H9 (cell line): ENCODE results near the gene PTGDR. TPM values are rescaled to one million over a fixed set of nuclear protein-coding genes. Genes with fewer than 3 reads are reported as not detected.

Experiments used
- DNase-seq: peaks from one replicate; pipeline ENCODE4 v3.0.0-alpha.2; 2017
- H2AFZ ChIP-seq: one replicate; pipeline ENCODE4 v1.6.1; 2013; ENCODE audit warnings: mild to moderate bottlenecking, low read length, control low read depth, moderate library complexity
- H2AK5ac ChIP-seq: 2 replicates; pipeline ENCODE4 v1.6.1; 2013; ENCODE audit warnings: low read length, control low read depth, mixed read lengths; ENCODE audit not compliant: insufficient read length
- H2BK120ac ChIP-seq: one replicate; pipeline ENCODE4 v1.6.1; 2013; ENCODE audit warnings: low read depth, mild to moderate bottlenecking, low read length, control low read depth, inconsistent platforms; ENCODE audit not compliant: poor library complexity, severe bottlenecking
- H2BK12ac ChIP-seq: 2 replicates; pipeline ENCODE4 v1.6.1; 2013; ENCODE audit warnings: low read length, control low read depth, mixed read lengths, low read depth; ENCODE audit not compliant: insufficient read length
- H2BK15ac ChIP-seq: 2 replicates; pipeline ENCODE4 v1.6.1; 2013; ENCODE audit warnings: low read depth, low read length, control low read depth
- H2BK20ac ChIP-seq: one replicate; pipeline ENCODE4 v1.6.1; 2013; ENCODE audit warnings: low read depth, mild to moderate bottlenecking, low read length, control low read depth, inconsistent platforms; ENCODE audit not compliant: poor library complexity, severe bottlenecking
- H2BK5ac ChIP-seq: 2 replicates; pipeline ENCODE4 v1.6.1; 2013; ENCODE audit warnings: low read length, control low read depth, mixed read lengths; ENCODE audit not compliant: insufficient read length
- H3K14ac ChIP-seq: 2 replicates; pipeline ENCODE4 v1.6.1; 2013; ENCODE audit warnings: low read length, control low read depth; ENCODE audit not compliant: insufficient read depth
- H3K18ac ChIP-seq: 2 replicates; pipeline ENCODE4 v1.6.1; 2013; ENCODE audit warnings: low read depth, mild to moderate bottlenecking, mixed read lengths, low read length, control low read depth; ENCODE audit not compliant: insufficient read length
- H3K23ac ChIP-seq: 2 replicates; pipeline ENCODE4 v1.6.1; 2013; ENCODE audit warnings: low read length, control low read depth, mixed read lengths, low read depth; ENCODE audit not compliant: insufficient read length
- H3K23me2 ChIP-seq: 2 replicates; pipeline ENCODE4 v1.6.1; 2013; ENCODE audit warnings: low read depth, mild to moderate bottlenecking, mixed read lengths, low read length, control low read depth; ENCODE audit not compliant: insufficient read length, poor library complexity, severe bottlenecking
- H3K27ac ChIP-seq: 2 replicates; pipeline ENCODE4 v1.5.1; 2013; ENCODE audit warnings: low read length, control low read depth, mixed read lengths, low read depth; ENCODE audit not compliant: insufficient read length
- H3K27me3 ChIP-seq: 2 replicates; pipeline ENCODE4 v1.6.1; 2013; ENCODE audit warnings: low read length, control low read depth, inconsistent platforms; ENCODE audit not compliant: insufficient read depth
- H3K4ac ChIP-seq: 2 replicates; pipeline ENCODE4 v1.6.1; 2013; ENCODE audit warnings: low read depth, mild to moderate bottlenecking, control low read depth, inconsistent platforms, low read length, moderate library complexity
- H3K4me1 ChIP-seq: 2 replicates; pipeline ENCODE4 v1.6.1; 2013; ENCODE audit warnings: low read length, control low read depth, inconsistent platforms; ENCODE audit not compliant: insufficient read depth
- H3K4me2 ChIP-seq: 2 replicates; pipeline ENCODE4 v1.6.1; 2013; ENCODE audit warnings: low read length, control low read depth, mixed read lengths; ENCODE audit not compliant: insufficient read length, insufficient read depth
- H3K56ac ChIP-seq: 2 replicates; pipeline ENCODE4 v1.6.1; 2013; ENCODE audit warnings: low read depth, mild to moderate bottlenecking, mixed read lengths, low read length, control low read depth; ENCODE audit not compliant: insufficient read length
- H3K79me1 ChIP-seq: 2 replicates; pipeline ENCODE4 v1.6.1; 2013; ENCODE audit warnings: low read depth, mild to moderate bottlenecking, moderate library complexity, low read length, control low read depth, inconsistent platforms; ENCODE audit not compliant: insufficient read depth, poor library complexity, severe bottlenecking
- H3K79me2 ChIP-seq: 2 replicates; pipeline ENCODE4 v1.6.1; 2013; ENCODE audit warnings: low read length, control low read depth, inconsistent platforms; ENCODE audit not compliant: insufficient read depth
- H3K9ac ChIP-seq: 2 replicates; pipeline ENCODE4 v1.6.1; 2013; ENCODE audit warnings: low read length, control low read depth, mixed read lengths; ENCODE audit not compliant: insufficient read length; ENCODE audit errors: extremely low read depth
- H3K9me3 ChIP-seq: one replicate; pipeline ENCODE4 v1.6.1; 2013; ENCODE audit warnings: low read depth, low read length, inconsistent platforms; ENCODE audit not compliant: control insufficient read depth
- H3T11ph ChIP-seq: one replicate; pipeline ENCODE4 v1.6.1; 2013; ENCODE audit warnings: mild to moderate bottlenecking, low read length, control low read depth, inconsistent platforms
- H4K20me1 ChIP-seq: one replicate; pipeline ENCODE4 v1.6.1; 2013; ENCODE audit not compliant: control insufficient read depth, insufficient read length, insufficient read depth
- H4K5ac ChIP-seq: 2 replicates; pipeline ENCODE4 v1.6.1; 2013; ENCODE audit warnings: low read depth, mild to moderate bottlenecking, mixed read lengths, low read length, control low read depth; ENCODE audit not compliant: insufficient read length
- H4K8ac ChIP-seq: replicated peaks from 2 replicates; pipeline ENCODE4 v1.6.1; 2013; ENCODE audit warnings: low read length, control low read depth, mixed read lengths, low read depth; ENCODE audit not compliant: insufficient read length
- H4K91ac ChIP-seq: 2 replicates; pipeline ENCODE4 v1.6.1; 2013; ENCODE audit warnings: low read depth, mild to moderate bottlenecking, moderate library complexity, mixed read lengths, low read length, control low read depth; ENCODE audit not compliant: insufficient read length
- H3K27ac Mint-ChIP-seq, 3 experiments: 2 replicates in 2 of 3; 3 replicates in 1 of 3; pipeline ENCODE4 v1.8.0; 2020 to 2021; ENCODE audit warnings: mixed read lengths in 3 of 3, mild to moderate bottlenecking in 1 of 3, moderate library complexity in 1 of 3
- H3K27me3 Mint-ChIP-seq: 2 replicates; pipeline ENCODE4 v1.8.0; 2021; ENCODE audit warnings: low read depth, mild to moderate bottlenecking, moderate library complexity, mixed read lengths
- H3K36me3 Mint-ChIP-seq, 3 experiments: 2 replicates in 2 of 3; 3 replicates in 1 of 3; pipeline ENCODE4 v1.8.0; 2020 to 2021; ENCODE audit warnings: low read depth in 3 of 3, mixed read lengths in 3 of 3; ENCODE audit not compliant: insufficient read depth in 1 of 3
- H3K4me1 Mint-ChIP-seq, 2 experiments: 2 replicates each; pipeline ENCODE4 v1.8.0; 2020; ENCODE audit warnings: mixed read lengths in 2 of 2
- H3K4me3 Mint-ChIP-seq, 2 experiments: 2 replicates in 1 of 2; 3 replicates in 1 of 2; pipeline ENCODE4 v1.8.0; 2020 to 2021; ENCODE audit warnings: mild to moderate bottlenecking in 2 of 2, mixed read lengths in 2 of 2, moderate library complexity in 1 of 2
- H3K9me3 Mint-ChIP-seq, 2 experiments: 2 replicates in 1 of 2; 3 replicates in 1 of 2; pipeline ENCODE4 v1.8.0; 2020; ENCODE audit warnings: mild to moderate bottlenecking in 2 of 2, mixed read lengths in 2 of 2, moderate library complexity in 1 of 2
- WGBS: extraction: QIAGEN DNeasy Blood & Tissue Kit; methylation state at CpG from one replicate; pipeline ENCODE4 v1.1.7; 2013; ENCODE audit warnings: missing lambda C conversion rate, low lambda C conversion rate, mixed read lengths; ENCODE audit not compliant: insufficient read length; ENCODE audit errors: extremely low coverage; 5-methylcytosine and 5-hydroxymethylcytosine counted together
- total RNA-seq: library from RNA; stranded (reverse); gene quantifications from 2 replicates; pipeline ENCODE4 v1.2.1, GENCODE V29; 2021
- TF ChIP-seq, protein P1 (sequence below): fragments of 200-600 bp; sonication (generic); conservative IDR thresholded peaks from 3 replicates; pipeline ENCODE4 v1.8.0; 2021; ENCODE audit warnings: antibody characterized with exemption, mild to moderate bottlenecking

Gene PTGDR
- total RNA-seq, 1 experiment from 2014 or later: not detected

DNA sequence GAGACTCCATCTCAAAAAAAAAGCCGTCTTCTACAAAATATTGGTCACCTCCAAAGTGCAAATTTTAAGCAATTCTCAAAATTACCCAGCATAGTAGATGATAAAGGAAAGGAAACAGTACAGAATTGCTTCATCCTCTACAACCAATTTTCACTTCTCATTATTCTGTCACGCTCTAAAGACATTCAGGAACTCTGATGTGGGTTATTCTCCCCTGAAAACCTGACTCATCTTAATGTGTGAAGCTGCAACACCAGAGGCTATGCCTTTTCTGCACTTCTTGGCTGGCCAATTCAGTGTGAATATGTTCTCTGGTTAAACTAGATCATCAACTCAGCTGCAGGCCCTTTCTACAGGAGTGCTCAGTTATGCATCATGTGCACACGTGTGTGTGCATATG lies 57.6 kb downstream of the PTGDR start:
- H2BK5ac ChIP-seq: no peak overlapping the region
- H3K4me2 ChIP-seq: no peak overlapping the region
- H3K23ac ChIP-seq: no peak overlapping the region
- no peak overlapping the region for H3T11ph ChIP-seq
- no peaks in the 10 kb centered on the region for H4K20me1 ChIP-seq
- no peak overlapping the region for H3K56ac ChIP-seq
- no peak overlapping the region for H3K4ac ChIP-seq
- DNase-seq: no peak
- H3K18ac ChIP-seq: no peak overlapping the region
- no peaks in the 10 kb centered on the region for H3K23me2 ChIP-seq
- H3K27me3 ChIP-seq: no peaks in the 10 kb centered on the region
- H4K91ac ChIP-seq: no peak overlapping the region
- Mint-ChIP-seq H3K27ac (no peak overlapping the region), H3K4me1 (0 out of 4 replicates have a peak, but pooled peaks cover 0 to 3% of the 10 kb centered on the region in 2 experiments), H3K4me3 (no peak overlapping the region), H3K27me3 (peaks cover 8% of the 10 kb centered on the region; the same call in 1 of the 2 replicates), H3K36me3 (peaks cover 12 to 22% (median 16%) of the 10 kb centered on the region in 3 experiments), H3K9me3 (peaks cover 26 to 33% of the 10 kb centered on the region in 2 experiments)
- H3K79me2 ChIP-seq: no peaks in the 10 kb centered on the region
- H4K5ac ChIP-seq: no peak overlapping the region
- WGBS: no CpG with 5 or more reads among the region's 3 CpGs
- no peak overlapping the region for H3K27ac ChIP-seq
- no peak overlapping the region for H2BK120ac ChIP-seq
- no peak overlapping the region for H3K14ac ChIP-seq
- no peak overlapping the region for H2AK5ac ChIP-seq
- H2AFZ ChIP-seq: no peak overlapping the region
- no peaks in the 10 kb centered on the region for H3K4me1 ChIP-seq
- no peak overlapping the region for H4K8ac ChIP-seq
- TF ChIP-seq, protein P1, sequence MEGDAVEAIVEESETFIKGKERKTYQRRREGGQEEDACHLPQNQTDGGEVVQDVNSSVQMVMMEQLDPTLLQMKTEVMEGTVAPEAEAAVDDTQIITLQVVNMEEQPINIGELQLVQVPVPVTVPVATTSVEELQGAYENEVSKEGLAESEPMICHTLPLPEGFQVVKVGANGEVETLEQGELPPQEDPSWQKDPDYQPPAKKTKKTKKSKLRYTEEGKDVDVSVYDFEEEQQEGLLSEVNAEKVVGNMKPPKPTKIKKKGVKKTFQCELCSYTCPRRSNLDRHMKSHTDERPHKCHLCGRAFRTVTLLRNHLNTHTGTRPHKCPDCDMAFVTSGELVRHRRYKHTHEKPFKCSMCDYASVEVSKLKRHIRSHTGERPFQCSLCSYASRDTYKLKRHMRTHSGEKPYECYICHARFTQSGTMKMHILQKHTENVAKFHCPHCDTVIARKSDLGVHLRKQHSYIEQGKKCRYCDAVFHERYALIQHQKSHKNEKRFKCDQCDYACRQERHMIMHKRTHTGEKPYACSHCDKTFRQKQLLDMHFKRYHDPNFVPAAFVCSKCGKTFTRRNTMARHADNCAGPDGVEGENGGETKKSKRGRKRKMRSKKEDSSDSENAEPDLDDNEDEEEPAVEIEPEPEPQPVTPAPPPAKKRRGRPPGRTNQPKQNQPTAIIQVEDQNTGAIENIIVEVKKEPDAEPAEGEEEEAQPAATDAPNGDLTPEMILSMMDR: no peak
- no peaks in the 10 kb centered on the region for H3K79me1 ChIP-seq
- H3K9ac ChIP-seq: no peak overlapping the region
- no peak overlapping the region for H2BK20ac ChIP-seq
- H2BK15ac ChIP-seq: no peak overlapping the region
- H3K9me3 ChIP-seq: no peaks in the 10 kb centered on the region
- no peak overlapping the region for H2BK12ac ChIP-seq
